ENCODE measurements around the gene MAP3K13.
A peak's percentile ranks its signal among the peaks of the same experiment; 100 is the strongest.

Gene MAP3K13

DNA sequence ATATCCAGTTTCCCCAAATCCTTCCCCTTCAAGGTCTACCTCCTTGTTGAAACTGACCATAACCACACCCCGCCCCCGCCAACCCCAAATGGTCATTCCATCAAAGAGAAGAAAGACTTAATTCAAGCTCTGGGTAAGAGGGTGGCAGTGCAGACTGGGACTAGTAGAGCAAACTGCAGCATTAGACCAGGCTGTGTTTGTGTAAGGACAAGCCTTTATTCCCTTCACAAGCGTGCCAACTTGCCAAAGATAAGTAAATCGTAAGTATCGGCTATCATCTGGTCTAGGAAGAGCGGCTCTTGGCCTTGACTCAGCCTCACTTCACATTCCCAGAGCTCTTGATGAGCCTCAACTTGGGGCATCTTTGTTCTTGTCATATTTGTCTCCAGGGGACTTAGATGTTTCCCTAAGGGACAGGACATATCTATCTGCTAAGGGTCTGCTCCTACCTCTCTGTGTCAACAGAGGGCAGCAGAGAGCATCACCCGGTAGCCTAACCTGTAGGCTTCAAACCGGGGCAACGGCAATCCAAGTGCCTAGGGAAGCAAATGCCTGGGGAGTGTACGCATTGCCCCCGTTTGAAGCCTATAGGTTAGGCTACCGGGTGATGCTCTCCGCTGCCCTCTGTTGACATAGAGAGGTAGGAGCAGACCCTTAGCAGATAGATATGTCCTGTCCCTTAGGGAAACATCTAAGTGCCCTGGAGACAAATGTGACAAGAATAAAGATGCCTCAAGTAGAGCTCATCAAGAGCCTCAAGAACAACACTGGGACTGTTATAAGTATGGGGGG, 8.9 kb upstream of the MAP3K13 start:
- in situ Hi-C loops (cut with HindIII; ENCODE audit: low sequenced_read_pairs) = no loop called here
- peak; percentile 30 for DNase-seq (ENCODE audit: low read depth, low spot score)
- no peak overlapping the region for H3K4me3 ChIP-seq (ENCODE audit: low read depth, low read length)
- TF ChIP-seq, protein P1, sequence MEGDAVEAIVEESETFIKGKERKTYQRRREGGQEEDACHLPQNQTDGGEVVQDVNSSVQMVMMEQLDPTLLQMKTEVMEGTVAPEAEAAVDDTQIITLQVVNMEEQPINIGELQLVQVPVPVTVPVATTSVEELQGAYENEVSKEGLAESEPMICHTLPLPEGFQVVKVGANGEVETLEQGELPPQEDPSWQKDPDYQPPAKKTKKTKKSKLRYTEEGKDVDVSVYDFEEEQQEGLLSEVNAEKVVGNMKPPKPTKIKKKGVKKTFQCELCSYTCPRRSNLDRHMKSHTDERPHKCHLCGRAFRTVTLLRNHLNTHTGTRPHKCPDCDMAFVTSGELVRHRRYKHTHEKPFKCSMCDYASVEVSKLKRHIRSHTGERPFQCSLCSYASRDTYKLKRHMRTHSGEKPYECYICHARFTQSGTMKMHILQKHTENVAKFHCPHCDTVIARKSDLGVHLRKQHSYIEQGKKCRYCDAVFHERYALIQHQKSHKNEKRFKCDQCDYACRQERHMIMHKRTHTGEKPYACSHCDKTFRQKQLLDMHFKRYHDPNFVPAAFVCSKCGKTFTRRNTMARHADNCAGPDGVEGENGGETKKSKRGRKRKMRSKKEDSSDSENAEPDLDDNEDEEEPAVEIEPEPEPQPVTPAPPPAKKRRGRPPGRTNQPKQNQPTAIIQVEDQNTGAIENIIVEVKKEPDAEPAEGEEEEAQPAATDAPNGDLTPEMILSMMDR (IDR thresholded peaks at IDR 0.05; ENCODE audit: low read depth, low read length) = peak; percentile 74

DNA sequence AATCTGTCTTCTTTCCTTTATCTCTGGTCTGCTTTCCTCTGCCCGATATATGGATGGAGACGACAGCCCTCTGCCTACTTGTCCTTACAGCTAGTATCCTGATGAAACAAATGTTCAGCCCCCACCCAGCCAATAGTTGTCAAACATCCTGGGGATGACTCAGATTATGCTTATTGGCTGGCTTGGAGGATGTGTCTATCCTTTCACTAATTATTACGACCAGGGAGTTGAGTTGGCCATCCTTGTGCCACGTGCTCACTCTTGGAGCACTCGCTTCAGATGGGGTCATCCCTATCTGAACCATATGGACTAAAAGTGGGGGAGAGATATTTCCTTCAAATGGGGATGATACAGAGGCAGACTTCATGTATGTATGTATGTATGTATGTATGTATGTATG, 6.4 kb upstream of the MAP3K13 start:
- TF ChIP-seq, protein P1 (IDR thresholded peaks at IDR 0.05; ENCODE audit: low read depth, low read length) = no peak
- H3K4me3 ChIP-seq (ENCODE audit: low read depth, low read length) = no peak overlapping the region
- no peak for DNase-seq (ENCODE audit: low read depth, low spot score)
- in situ Hi-C loops (cut with HindIII; ENCODE audit: low sequenced_read_pairs) = no loop called here

DNA sequence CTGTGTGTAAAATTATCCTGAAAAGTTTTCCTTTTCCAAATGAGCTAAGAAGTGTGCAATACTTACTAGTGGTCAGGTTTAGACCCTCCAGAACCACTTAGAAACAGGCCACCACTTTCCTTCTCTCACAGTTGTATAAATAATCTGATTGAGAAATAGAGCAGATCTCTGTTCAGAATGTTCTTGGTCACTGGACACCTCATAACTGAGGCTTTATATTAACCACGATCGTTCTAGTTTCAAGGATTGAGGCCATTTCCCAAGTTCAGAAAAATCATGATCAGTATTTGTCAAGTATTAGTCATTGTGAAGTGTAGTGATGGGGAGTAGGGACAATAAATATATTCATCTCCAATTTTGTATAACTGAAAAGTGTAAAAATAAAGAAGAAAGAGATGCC, 1.0 kb upstream of the MAP3K13 start:
- TF ChIP-seq, protein P1 (IDR thresholded peaks at IDR 0.05; ENCODE audit: low read depth, low read length) = no peak
- DNase-seq (ENCODE audit: low read depth, low spot score) = peak; percentile 37
- in situ Hi-C loops (cut with HindIII; ENCODE audit: low sequenced_read_pairs) = no loop called here
- H3K4me3 ChIP-seq (ENCODE audit: low read depth, low read length) = no peak overlapping the region

DNA sequence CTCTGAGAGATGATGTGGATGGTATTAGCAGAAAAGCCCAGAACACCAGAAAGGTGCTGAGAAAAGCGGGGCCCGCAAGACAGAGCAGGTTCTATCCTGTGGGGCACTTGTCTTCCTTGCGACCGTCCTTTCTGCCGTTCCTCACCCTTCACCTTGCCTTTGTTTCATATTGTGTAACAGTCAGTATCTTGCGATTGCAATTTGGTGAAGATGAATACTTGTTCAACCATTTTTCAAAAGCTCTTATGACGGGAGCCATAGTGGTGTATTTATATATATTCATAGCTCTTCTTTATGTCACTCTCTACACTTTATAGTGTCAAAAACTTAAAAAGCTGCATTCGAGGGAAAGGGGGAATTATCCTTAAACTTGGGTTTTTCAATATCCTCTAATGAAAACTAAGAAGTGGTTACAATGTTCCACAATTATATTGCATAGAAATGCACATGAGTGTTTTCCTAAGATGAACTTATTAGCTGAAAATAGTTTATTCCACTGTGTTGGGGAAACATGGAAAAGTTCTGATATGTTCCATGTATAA, 797 bp downstream of the MAP3K13 start:
- DNase-seq (ENCODE audit: low read depth, low spot score) = no peak
- in situ Hi-C loops (cut with HindIII; ENCODE audit: low sequenced_read_pairs) = no loop called here
- TF ChIP-seq, protein P1 (IDR thresholded peaks at IDR 0.05; ENCODE audit: low read depth, low read length) = no peak
- peak overlapping the region; percentile 60 for H3K4me3 ChIP-seq (ENCODE audit: low read depth, low read length)

DNA sequence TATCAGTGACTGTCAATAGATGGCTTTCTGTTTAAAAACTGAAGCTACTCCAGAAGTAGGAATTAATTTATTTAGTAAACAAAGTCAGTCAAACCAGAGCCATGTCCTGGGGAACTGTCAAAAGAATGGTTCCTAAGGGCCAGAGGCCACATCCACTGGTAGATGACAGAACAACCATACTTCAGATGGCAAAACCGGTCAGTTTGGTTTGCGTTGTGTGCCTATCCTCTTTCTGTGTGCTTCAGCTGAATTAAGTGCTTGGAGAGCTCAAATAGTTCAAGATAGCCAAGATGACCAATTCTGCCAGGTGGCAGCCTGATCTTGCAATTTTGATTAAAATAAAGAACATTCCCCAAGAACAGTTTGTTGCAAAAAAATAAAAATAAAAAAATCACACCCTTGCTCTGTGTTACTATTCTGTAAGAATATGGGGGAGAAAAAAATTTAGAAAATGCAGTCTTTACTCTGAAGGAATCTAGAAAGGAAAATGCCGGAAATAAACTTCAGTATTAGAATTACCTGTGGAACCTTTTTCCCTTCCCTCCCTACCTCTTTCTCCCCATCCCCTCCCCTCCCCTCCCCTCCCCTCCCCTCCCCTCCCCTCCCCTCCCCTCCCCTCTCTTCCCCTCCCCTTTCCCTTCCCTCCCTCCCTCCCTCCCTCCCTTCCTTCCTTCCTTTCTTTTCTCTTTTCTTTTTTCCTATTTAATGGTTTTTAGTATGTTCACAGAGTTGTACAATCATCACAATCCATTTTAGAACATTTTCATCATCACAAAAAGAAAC, 2.5 kb downstream of the MAP3K13 start:
- in situ Hi-C loops (cut with HindIII; ENCODE audit: low sequenced_read_pairs) = no loop called here
- no peak for DNase-seq (ENCODE audit: low read depth, low spot score)
- H3K4me3 ChIP-seq (ENCODE audit: low read depth, low read length) = no peak overlapping the region
- TF ChIP-seq, protein P1 (IDR thresholded peaks at IDR 0.05; ENCODE audit: low read depth, low read length) = no peak

DNA sequence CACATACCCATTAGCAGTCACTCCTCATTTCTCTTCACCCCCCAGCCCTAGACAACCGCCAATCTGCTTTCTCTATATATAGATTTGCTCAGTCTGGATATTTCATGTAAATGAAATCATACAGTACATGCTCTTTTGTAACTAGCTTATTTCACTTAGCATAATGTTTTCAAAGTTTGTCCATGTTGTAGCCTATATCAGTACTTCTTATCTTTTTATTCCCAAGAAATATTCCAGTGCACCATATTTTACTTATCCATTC, 3.1 kb downstream of the MAP3K13 start:
- DNase-seq (ENCODE audit: low read depth, low spot score) = no peak
- in situ Hi-C loops (cut with HindIII; ENCODE audit: low sequenced_read_pairs) = no loop called here
- TF ChIP-seq, protein P1 (IDR thresholded peaks at IDR 0.05; ENCODE audit: low read depth, low read length) = no peak
- H3K4me3 ChIP-seq (ENCODE audit: low read depth, low read length) = no peak overlapping the region

Data from astrocyte of the spinal cord (primary cell).